HCT116 (cell line): Measurements from ENCODE around the gene KCNIP3. TPM values are rescaled to one million over a fixed set of nuclear protein-coding genes. Genes with fewer than 3 reads are reported as not detected.

ENCODE experiments used
- ATAC-seq: fragments of 200-7000 bp; cut with Tn5 transposase; 2 replicates; pipeline ENCODE4 v1.9.1; 2020; ENCODE audit warnings: mild to moderate bottlenecking, moderate library complexity
- BruUV-seq: library from RNA; stranded (reverse); fragments of 400-500 nt; replicated peaks from 2 replicates; lab custom pipeline; 2021; lab: Mats Ljungman, UMichigan
- CTCF ChIA-PET: fragments of 300-600 bp; sonication (Branson Sonifier 250); formaldehyde crosslinking; loops from one replicate; lab custom pipeline; 2021; ENCODE audit warnings: antibody characterized with exemption; lab: Charles Lee
- POLR2A ChIA-PET: fragments of 300-600, 350-600 bp; sonication (Branson Sonifier 250); formaldehyde crosslinking; loops from one replicate; lab custom pipeline; 2021; ENCODE audit warnings: antibody characterized with exemption; lab: Charles Lee
- RAD21 ChIA-PET, 2 experiments: fragments of 300-600 bp; sonication (Branson Sonifier 250); formaldehyde crosslinking; loops; one replicate each; lab custom pipeline; 2023; ENCODE audit warnings: low total read pairs in 2 of 2; ENCODE audit not compliant: uncharacterized antibody in 2 of 2, unreplicated experiment in 2 of 2, low non-redundant PET in 1 of 2; lab: Charles Lee
- DNase-seq: peaks from one replicate; pipeline ENCODE4 v3.0.0-alpha.2; 2010; ENCODE audit warnings: low read depth, low spot score
- H2AFZ ChIP-seq: fragments of 200-600 bp; shearing (Covaris generic), sonication (generic); 2 replicates; pipeline ENCODE4 v1.6.1; 2017; ENCODE audit warnings: low read depth, mixed run types, mixed read lengths, antibody characterized with exemption, low read length; ENCODE audit not compliant: poor library complexity, severe bottlenecking
- H3K27ac ChIP-seq: 2 replicates; pipeline ENCODE4 v1.5.1; 2012; ENCODE audit warnings: low read depth, low read length
- H3K27me3 ChIP-seq: fragments of 200-600 bp; sonication (generic); 2 replicates; pipeline ENCODE4 v1.6.1; 2016; ENCODE audit warnings: mixed run types, low read length, mixed read lengths; ENCODE audit not compliant: insufficient read depth
- H3K36me3 ChIP-seq, 2 experiments: fragments of 200-500 bp in 1 of 2; fragments of 200-600 bp in 1 of 2; sonication (Bioruptor generic) in 1 of 2; sonication (generic) in 1 of 2; 2 replicates each; pipeline versions ENCODE4 v1.5.1 to v1.6.1; 2014 to 2016; ENCODE audit warnings: low read length in 2 of 2, inconsistent platforms in 1 of 2, mixed read lengths in 1 of 2, mixed run types in 1 of 2; ENCODE audit not compliant: insufficient read depth in 2 of 2, control insufficient read depth in 1 of 2
- H3K4me1 ChIP-seq, 2 experiments: fragments of 200-600 bp in 1 of 2; sonication (generic) in 1 of 2; 2 replicates each; pipeline versions ENCODE4 v1.5.1 to v1.6.1; 2012 to 2017; ENCODE audit warnings: low read length in 2 of 2, inconsistent platforms in 1 of 2, mild to moderate bottlenecking in 1 of 2, mixed read lengths in 1 of 2, mixed run types in 1 of 2, moderate library complexity in 1 of 2; ENCODE audit not compliant: insufficient read depth in 2 of 2, control insufficient read depth in 1 of 2
- H3K4me2 ChIP-seq: fragments of 200-600 bp; sonication (generic); 2 replicates; pipeline ENCODE4 v1.6.1; 2017; ENCODE audit warnings: mixed run types, low read length, mixed read lengths
- H3K4me3 ChIP-seq, 2 experiments: fragments of 200-600 bp in 1 of 2; sonication (generic) in 1 of 2; replicated peaks in 1 of 2; 2 replicates each; pipeline ENCODE4 v1.5.1; 2011 to 2016; ENCODE audit warnings: low read length in 2 of 2, control low read depth in 1 of 2, low read depth in 1 of 2, mild to moderate bottlenecking in 1 of 2, mixed read lengths in 1 of 2, mixed run types in 1 of 2
- H3K79me2 ChIP-seq: fragments of 200-600 bp; sonication (generic); 2 replicates; pipeline ENCODE4 v1.6.1; 2017; ENCODE audit warnings: mild to moderate bottlenecking, mixed run types, low read length, moderate library complexity, mixed read lengths; ENCODE audit not compliant: insufficient read depth
- H3K9ac ChIP-seq: fragments of 200-600 bp; sonication (generic); 2 replicates; pipeline ENCODE4 v1.6.1; 2016; ENCODE audit warnings: low read length, mixed read lengths
- H3K9me2 ChIP-seq: fragments of 200-600 bp; sonication (generic), shearing (Covaris generic); 2 replicates; pipeline ENCODE4 v1.6.1; 2017; ENCODE audit warnings: mixed run types, mild to moderate bottlenecking, moderate library complexity; ENCODE audit not compliant: insufficient read depth
- H3K9me3 ChIP-seq, 2 experiments: fragments of 200-500 bp in 1 of 2; fragments of 200-600 bp in 1 of 2; sonication (Bioruptor generic) in 1 of 2; sonication (generic) in 1 of 2; 2 replicates each; pipeline ENCODE4 v1.6.1; 2014 to 2017; ENCODE audit warnings: low read length in 2 of 2, mixed read lengths in 2 of 2, inconsistent platforms in 1 of 2, low read depth in 1 of 2, mild to moderate bottlenecking in 1 of 2, mixed run types in 1 of 2, moderate library complexity in 1 of 2; ENCODE audit not compliant: control insufficient read depth in 1 of 2, insufficient read depth in 1 of 2
- H4K20me1 ChIP-seq: fragments of 200-600 bp; sonication (generic), shearing (Covaris generic); 2 replicates; pipeline ENCODE4 v1.6.1; 2017; ENCODE audit warnings: mixed run types, mild to moderate bottlenecking, moderate library complexity; ENCODE audit not compliant: insufficient read depth
- CBX3 ChIP-seq: IDR thresholded peaks from 2 replicates; pipeline ENCODE4 v1.6.1; 2012; ENCODE audit warnings: low read depth
- CEBPB ChIP-seq: IDR thresholded peaks from 2 replicates; pipeline ENCODE4 v1.6.1; 2012; ENCODE audit warnings: low read depth
- CTCF ChIP-seq, 3 experiments: fragments of 200-600 bp in 1 of 3; sonication (generic) in 1 of 3; IDR thresholded peaks in 2 of 3; conservative IDR thresholded peaks in 1 of 3; 2 replicates each; pipeline ENCODE4 v1.5.1; 2012 to 2017; ENCODE audit warnings: low read depth in 2 of 3, low read length in 2 of 3, antibody characterized with exemption in 1 of 3, borderline replicate concordance in 1 of 3, control low read depth in 1 of 3, mild to moderate bottlenecking in 1 of 3, mixed read lengths in 1 of 3, mixed run types in 1 of 3, moderate library complexity in 1 of 3; ENCODE audit not compliant: insufficient read depth in 1 of 3
- EZH2 ChIP-seq: fragments of 200-600 bp; sonication (generic); IDR thresholded peaks from 2 replicates; pipeline ENCODE4 v1.6.1; 2017; ENCODE audit warnings: antibody characterized with exemption, mixed run types
- EZH2phosphoT487 ChIP-seq: fragments of 200-600 bp; IDR thresholded peaks from 2 replicates; pipeline ENCODE4 v1.6.1; 2018; ENCODE audit warnings: antibody characterized with exemption, borderline replicate concordance
- FOSL1 ChIP-seq: IDR thresholded peaks from 2 replicates; pipeline ENCODE4 v1.6.1; 2012; ENCODE audit warnings: low read depth
- JUND ChIP-seq: IDR thresholded peaks from 2 replicates; pipeline ENCODE4 v1.6.1; 2012
- MAX ChIP-seq: IDR thresholded peaks from 2 replicates; pipeline ENCODE4 v1.6.1; 2012
- POLR2A ChIP-seq: IDR thresholded peaks from 2 replicates; pipeline ENCODE4 v1.7.0; 2011; ENCODE audit warnings: borderline replicate concordance; ENCODE audit not compliant: insufficient read depth, insufficient read length; ENCODE audit errors: extremely low read depth
- POLR2AphosphoS5 ChIP-seq: IDR thresholded peaks from 2 replicates; pipeline ENCODE4 v1.6.1; 2011; ENCODE audit warnings: mild to moderate bottlenecking, low read depth, low read length, moderate library complexity
- SIN3A ChIP-seq: IDR thresholded peaks from 2 replicates; pipeline ENCODE4 v1.6.1; 2012; ENCODE audit warnings: low read depth
- TCF7L2 ChIP-seq: IDR thresholded peaks from 2 replicates; pipeline ENCODE4 v1.7.0; 2011; ENCODE audit warnings: borderline replicate concordance, inconsistent platforms; ENCODE audit not compliant: insufficient read depth, insufficient read length; ENCODE audit errors: extremely low read depth
- intact Hi-C: fragments of 100-400 bp; cut with micrococcal nuclease; formaldehyde crosslinking; loops from 2 replicates; pipeline ENCODE4 v1.10.0; 2022
- total RNA-seq: library from RNA; stranded (reverse); gene quantifications from one replicate; pipeline ENCODE4 v1.2.1, GENCODE V29; 2021; ENCODE audit not compliant: unreplicated experiment
- TF ChIP-seq, protein P1 (sequence below): IDR thresholded peaks from 2 replicates; pipeline ENCODE4 v1.6.1; 2012
- TF ChIP-seq, protein P2 (sequence below): IDR thresholded peaks from 2 replicates; pipeline ENCODE4 v1.6.1; 2012; ENCODE audit warnings: low read depth

The KCNIP3 gene
- total RNA-seq, 1 experiment from 2014 or later, result 3.1 TPM

DNA sequence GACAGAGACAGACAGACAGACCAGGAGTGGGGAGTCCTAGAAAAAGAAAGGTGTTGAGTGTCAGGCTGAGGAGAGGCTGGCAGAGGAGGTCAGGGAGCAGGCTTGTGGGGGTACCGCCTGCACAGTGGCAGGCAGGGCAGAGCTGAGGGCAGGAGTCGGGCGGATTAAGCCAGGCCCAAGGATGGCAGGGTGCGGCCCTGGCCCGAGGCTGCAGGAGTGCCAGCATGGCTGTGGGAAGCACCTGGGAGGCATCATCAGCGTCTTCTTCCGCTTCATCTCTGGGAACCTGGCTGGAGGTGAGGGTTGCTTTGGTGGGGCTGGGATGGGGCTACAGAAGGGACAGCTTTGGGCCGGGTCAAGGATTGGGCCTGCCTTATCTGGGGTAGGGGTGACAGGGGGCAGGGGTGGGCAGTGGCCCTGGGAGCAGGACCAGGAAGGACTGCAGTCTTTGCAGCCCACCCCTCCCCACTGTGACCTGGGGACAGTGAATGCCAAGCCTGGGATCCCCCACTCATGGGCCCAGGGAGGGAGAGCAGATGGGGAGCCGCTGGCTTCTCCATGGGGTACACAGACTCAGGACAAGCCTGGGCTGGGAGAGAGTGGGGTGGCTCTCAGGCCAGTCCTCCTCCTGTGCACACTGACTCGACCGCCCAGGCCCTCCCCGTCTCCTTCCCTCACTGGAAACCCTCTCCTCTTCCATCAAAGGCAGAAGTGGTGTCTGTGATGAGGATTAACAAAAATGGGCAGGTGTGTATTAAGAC lies 20.7 kb downstream of the KCNIP3 start:
- CTCF ChIA-PET, result interaction anchor here (5.2 kb wide), 1 partner anchor 86 kb away, joined by 88 read pairs; no protein-coding TSS in a partner anchor

More for the DNA sequence above, 20.7 kb downstream of the KCNIP3 start:
- DNase-seq (no peak), ATAC-seq (no peak)
- Histone ChIP-seq H3K27ac (no peak overlapping the region), H2AFZ (no peak overlapping the region), H3K27me3 (no peaks in the 10 kb centered on the region), H3K4me3 (no peak overlapping the region), H3K9me3 (no peaks in the 10 kb centered on the region), H3K79me2 (no peaks in the 10 kb centered on the region), H4K20me1 (no peaks in the 10 kb centered on the region), H3K9me2 (no peaks in the 10 kb centered on the region), H3K4me1 (peaks cover 10% of the 10 kb centered on the region in 2 experiments; a peak in 2 of 4 replicates), H3K9ac (no peak overlapping the region), H3K4me2 (no peak overlapping the region), H3K36me3 (no peaks in the 10 kb centered on the region)
- TF ChIP-seq, protein P1, sequence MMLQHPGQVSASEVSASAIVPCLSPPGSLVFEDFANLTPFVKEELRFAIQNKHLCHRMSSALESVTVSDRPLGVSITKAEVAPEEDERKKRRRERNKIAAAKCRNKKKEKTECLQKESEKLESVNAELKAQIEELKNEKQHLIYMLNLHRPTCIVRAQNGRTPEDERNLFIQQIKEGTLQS, result no peak
- TF ChIP-seq CEBPB (no peak), EZH2 (no peak), POLR2A (no peak), JUND (no peak), SIN3A (no peak), POLR2AphosphoS5 (no peak), EZH2phosphoT487 (no peak), FOSL1 (no peak), MAX (no peak), CBX3 (no peak), CTCF (IDR thresholded peaks at IDR 0.05 in 2 of 3, conservative IDR thresholded peaks at IDR 0.05 in 1 of 3; ENCODE audit: borderline replicate concordance in 1 of 3, insufficient read depth in 1 of 3, low read depth in 2 of 3, low read length in 2 of 3) (no peak), TCF7L2 (no peak)
- TF ChIP-seq, protein P2, sequence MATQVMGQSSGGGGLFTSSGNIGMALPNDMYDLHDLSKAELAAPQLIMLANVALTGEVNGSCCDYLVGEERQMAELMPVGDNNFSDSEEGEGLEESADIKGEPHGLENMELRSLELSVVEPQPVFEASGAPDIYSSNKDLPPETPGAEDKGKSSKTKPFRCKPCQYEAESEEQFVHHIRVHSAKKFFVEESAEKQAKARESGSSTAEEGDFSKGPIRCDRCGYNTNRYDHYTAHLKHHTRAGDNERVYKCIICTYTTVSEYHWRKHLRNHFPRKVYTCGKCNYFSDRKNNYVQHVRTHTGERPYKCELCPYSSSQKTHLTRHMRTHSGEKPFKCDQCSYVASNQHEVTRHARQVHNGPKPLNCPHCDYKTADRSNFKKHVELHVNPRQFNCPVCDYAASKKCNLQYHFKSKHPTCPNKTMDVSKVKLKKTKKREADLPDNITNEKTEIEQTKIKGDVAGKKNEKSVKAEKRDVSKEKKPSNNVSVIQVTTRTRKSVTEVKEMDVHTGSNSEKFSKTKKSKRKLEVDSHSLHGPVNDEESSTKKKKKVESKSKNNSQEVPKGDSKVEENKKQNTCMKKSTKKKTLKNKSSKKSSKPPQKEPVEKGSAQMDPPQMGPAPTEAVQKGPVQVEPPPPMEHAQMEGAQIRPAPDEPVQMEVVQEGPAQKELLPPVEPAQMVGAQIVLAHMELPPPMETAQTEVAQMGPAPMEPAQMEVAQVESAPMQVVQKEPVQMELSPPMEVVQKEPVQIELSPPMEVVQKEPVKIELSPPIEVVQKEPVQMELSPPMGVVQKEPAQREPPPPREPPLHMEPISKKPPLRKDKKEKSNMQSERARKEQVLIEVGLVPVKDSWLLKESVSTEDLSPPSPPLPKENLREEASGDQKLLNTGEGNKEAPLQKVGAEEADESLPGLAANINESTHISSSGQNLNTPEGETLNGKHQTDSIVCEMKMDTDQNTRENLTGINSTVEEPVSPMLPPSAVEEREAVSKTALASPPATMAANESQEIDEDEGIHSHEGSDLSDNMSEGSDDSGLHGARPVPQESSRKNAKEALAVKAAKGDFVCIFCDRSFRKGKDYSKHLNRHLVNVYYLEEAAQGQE, result no peak
- intact Hi-C loops, result no loop called here
- no TSS peak for BruUV-seq
- POLR2A ChIA-PET, result no interaction called here
- RAD21 ChIA-PET, result no interaction called here
